Erythroblast (primary cell): Measurements from ENCODE around the gene LCN2.

Experiments
- GATA1 ChIP-seq: IDR thresholded peaks from 2 replicates; pipeline ENCODE4 v1.6.1; 2011; ENCODE audit warnings: low read depth, mild to moderate bottlenecking, control low read depth, low read length, moderate library complexity
- POLR2A ChIP-seq: IDR thresholded peaks from 2 replicates; pipeline ENCODE4 v1.6.1; 2011; ENCODE audit warnings: mild to moderate bottlenecking, low read length

DNA sequence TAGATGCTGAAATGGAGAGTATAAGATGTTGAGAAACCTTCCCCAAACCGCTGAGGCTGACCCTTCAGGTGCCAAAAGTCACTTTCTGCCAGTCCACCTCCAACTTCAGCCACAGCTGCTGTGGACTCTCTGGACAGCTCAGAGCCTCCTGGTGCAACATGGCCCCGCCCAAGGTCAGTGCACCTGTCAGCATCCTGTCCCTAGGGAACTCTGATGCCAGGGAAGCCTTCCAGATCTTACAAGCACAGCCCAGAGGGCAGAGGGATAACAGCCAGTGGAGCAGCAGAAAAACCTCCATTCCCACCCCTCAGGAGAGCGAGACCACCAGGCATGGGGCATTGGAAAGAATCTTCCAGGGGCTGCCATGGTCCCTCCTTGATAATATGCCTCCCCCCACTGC lies 11.3 kb upstream of the LCN2 start:
- TF ChIP-seq POLR2A (no peak), GATA1 (no peak)
